Neural progenitor cell (in vitro differentiated cells): ENCODE measurements around the gene PYROXD2.

Experiments
- CTCF ChIP-seq: fragments of 200-600 bp; sonication (generic); IDR thresholded peaks from 2 replicates; pipeline ENCODE4 v1.5.1; 2017; ENCODE audit warnings: antibody characterized with exemption, mild to moderate bottlenecking
- EZH2 ChIP-seq: fragments of 200-600 bp; sonication (generic); IDR thresholded peaks from 2 replicates; pipeline ENCODE4 v1.6.1; 2017; ENCODE audit warnings: antibody characterized with exemption, mild to moderate bottlenecking, moderate library complexity
- EZH2phosphoT487 ChIP-seq: fragments of 200-600 bp; sonication (generic); IDR thresholded peaks from 2 replicates; pipeline ENCODE4 v1.6.1; 2017; ENCODE audit warnings: antibody characterized with exemption

GRCh38 chr10:98388101-98388655 is 26.8 kb downstream of the PYROXD2 start:
- TF ChIP-seq CTCF = peak; percentile 8
- no peak for TF ChIP-seq EZH2phosphoT487
- no peak for TF ChIP-seq EZH2
